GM12872 (cell line): ENCODE results near the gene OR10G3.

Experiments
- TF ChIP-seq, protein P1 (sequence below): IDR thresholded peaks from 3 replicates; pipeline ENCODE4 v1.5.1; 2011; ENCODE audit warnings: low read depth, mild to moderate bottlenecking, low read length, moderate library complexity; ENCODE audit not compliant: insufficient read depth

Gene OR10G3

DNA sequence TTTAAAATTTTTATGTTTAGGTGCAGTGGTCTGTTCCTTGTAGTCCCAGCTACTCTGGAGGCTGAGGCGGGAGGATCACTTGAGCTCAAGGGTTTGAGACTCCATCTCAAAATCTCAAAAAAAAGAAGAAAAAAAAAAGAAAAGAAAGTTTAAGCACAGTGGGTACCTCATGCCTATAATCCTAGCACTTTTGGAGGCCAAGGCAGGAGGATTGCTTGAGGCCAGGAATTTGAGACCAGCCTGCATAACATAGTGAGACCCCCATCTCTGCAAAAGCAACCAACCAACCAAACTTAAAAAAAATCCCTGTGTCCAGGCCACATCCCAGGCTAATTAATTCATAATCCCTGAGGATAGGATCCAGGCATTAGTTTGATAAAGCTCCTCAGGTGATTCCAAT is 50.4 kb downstream of the OR10G3 start:
- TF ChIP-seq, protein P1, sequence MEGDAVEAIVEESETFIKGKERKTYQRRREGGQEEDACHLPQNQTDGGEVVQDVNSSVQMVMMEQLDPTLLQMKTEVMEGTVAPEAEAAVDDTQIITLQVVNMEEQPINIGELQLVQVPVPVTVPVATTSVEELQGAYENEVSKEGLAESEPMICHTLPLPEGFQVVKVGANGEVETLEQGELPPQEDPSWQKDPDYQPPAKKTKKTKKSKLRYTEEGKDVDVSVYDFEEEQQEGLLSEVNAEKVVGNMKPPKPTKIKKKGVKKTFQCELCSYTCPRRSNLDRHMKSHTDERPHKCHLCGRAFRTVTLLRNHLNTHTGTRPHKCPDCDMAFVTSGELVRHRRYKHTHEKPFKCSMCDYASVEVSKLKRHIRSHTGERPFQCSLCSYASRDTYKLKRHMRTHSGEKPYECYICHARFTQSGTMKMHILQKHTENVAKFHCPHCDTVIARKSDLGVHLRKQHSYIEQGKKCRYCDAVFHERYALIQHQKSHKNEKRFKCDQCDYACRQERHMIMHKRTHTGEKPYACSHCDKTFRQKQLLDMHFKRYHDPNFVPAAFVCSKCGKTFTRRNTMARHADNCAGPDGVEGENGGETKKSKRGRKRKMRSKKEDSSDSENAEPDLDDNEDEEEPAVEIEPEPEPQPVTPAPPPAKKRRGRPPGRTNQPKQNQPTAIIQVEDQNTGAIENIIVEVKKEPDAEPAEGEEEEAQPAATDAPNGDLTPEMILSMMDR = no peak

DNA sequence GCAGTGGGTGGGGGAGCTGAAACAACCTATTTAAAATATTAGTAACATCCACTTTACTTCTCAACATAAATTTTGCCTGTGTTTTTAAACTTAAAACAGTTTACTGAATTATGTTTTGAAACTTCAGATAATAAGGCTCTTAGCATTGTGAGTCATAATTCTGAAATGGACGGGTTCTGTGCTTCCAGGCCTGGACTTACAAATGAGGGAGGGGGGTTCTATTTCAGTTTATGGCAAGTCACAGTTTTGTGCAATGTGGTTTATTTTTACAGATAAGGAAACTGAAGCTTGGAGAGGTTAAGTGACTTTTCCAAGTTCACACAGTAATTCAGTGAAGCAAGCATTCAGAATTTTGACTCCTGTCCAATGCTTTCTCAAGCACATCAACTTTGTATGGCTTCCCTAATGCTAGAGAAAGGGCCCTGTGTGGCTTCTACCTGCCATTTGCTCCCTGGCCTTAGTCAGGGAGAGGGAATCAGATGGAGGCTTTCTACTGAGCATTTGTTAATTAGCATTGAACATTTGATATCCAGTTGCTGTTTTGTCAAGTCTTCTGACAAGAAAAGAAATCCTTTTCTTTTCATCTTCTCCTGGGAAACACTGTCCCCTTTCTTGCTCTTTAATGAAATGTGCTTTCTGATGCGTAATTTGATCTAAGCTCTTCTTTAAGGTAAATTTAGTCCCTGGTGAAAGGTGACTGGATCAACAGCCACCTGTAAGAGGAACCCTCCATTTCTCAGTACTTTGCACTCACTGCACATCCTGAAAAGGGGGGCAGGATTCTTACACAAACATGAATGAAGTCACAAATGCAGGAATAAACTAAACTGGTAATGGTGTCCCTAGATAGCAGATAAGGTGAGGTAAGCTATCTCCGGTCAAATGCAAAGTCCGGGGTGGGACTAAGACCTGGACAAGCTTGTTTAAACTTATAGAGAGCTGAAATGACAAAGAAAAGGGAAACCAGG is 51.2 kb downstream of the OR10G3 start:
- TF ChIP-seq, protein P1 = no peak

DNA sequence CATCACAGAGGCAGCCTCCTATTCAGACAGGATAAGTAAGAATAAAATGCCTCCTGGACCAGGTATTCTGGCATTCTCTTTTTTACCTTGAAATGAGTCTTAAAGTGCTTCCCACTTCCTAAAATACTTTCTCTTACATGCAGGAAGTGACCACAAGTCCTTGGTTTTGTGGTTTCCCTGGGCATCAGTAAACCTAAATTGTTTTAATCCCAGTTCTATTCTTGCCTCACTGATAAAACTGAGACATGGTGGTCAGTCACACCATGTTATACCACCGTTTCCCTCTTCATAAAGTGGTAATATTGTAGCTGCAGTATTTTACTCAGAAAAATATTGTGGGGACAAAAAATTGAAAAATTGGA is 52.6 kb downstream of the OR10G3 start:
- TF ChIP-seq, protein P1 = no peak

DNA sequence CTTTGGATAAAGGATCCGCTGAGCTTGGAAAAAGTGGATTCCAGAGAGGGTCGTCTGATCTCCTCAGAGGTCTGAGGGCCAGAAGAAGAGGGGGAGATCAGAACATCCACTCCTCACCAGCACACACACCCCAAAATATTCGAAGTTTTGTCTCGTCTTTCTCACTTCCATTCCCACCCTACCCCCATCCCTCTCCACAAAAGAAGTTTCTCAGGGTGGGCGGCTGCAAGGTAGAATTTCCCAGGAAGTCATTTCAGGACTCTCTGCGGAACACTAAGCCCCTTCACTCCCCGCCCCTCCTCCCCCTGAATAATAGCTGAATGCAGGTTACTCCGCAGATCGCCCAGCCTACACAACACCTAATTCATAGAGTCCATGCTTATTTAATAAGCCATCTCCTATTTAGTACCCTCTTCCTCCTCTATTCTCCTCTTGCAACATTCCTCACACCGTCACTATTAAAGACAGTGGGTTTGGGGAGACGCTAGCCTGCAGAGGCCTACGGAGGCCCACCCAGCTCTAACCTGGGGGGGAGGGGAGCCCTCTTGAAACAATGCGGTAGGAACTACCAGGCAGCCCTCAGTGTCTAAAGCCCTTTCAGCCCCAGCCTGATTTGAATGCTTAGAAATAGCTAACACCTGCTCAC is 53.1 kb downstream of the OR10G3 start:
- TF ChIP-seq, protein P1 = no peak

DNA sequence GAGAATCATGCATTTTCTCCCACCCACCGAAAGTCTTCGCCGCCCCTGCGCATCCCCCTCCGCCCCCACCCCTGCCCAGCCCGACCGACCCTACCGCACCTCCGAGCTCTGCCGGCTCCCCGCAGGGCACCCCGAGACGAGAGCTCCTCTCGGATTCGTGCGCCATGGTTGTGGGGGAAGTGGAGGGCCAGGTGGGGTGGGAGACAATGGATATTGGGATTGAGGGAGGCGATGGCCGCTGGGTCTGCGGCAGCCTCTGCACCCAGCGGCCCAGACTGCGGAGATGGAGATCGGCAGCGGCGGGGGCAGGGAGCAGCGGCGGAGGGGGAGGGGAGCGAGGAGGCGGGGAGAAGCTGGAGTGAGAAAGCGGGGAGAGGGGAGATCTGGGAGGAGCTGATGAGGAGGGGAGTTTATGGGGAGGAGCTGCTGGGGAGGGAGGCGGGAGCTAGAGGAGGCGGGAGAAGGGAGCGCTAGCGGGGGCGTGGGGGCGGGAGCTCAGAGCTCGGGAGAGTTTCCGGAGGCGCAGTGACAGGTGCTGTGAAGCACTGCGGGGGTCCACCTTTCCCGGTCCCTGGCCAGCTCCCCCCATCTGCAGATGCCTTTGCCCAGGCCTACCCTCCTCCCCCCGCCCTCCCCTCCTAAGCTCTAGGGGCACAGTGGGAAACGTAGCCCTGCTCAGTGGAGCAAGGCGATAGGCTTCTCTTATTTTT is 53.8 kb downstream of the OR10G3 start, which contains the start of gene SALL2:
SALL2 (minus strand) TSS at position 385 of the 710 bp plus-strand sequence; CDS start at position 166, 219 bp downstream.
- TF ChIP-seq, protein P1 = no peak

DNA sequence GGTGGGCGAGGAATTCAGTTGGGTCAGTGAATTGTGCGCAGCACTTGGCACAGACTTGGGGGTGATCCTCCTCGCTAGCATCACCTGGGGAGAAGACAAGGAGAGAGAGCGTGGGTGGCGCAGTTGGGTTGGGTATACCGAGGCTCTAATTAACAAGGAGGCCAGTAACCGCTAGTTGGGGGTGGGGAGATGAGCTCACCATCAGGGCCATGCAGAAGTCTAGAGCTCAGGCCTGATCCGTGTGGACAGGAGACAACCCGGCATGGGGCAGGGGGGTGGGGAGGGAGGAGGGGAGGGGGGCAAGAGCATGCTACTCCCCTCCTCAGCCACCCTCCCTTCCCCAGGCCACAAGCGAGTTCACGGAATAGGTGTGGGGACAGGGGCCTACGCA is 54.3 kb downstream of the OR10G3 start:
- TF ChIP-seq, protein P1 = no peak
